Astrocyte (in vitro differentiated cells and primary cell): ENCODE results near the gene KIF21B. TPM values are rescaled to one million over a fixed set of nuclear protein-coding genes. Genes with fewer than 3 reads are reported as not detected.
A peak's percentile ranks its signal among the peaks of the same experiment; 100 is the strongest.

Experiments
- DNase-seq: peaks from one replicate; pipeline ENCODE4 v3.0.0-alpha.2; 2010; ENCODE audit warnings: low read depth
- FAIRE-seq: peaks from 2 replicates; lab custom pipeline; 2011; peaks lifted over from hg19 to GRCh38; lab: Jason Lieb, UNC
- H2AFZ ChIP-seq: 2 replicates; pipeline ENCODE4 v1.6.0; 2012; ENCODE audit warnings: low read depth, low read length, inconsistent platforms
- H3K27ac ChIP-seq: 2 replicates; pipeline ENCODE4 v1.5.1; 2011; ENCODE audit warnings: low read depth, low read length, inconsistent platforms
- H3K27me3 ChIP-seq: 2 replicates; pipeline ENCODE4 v1.6.0; 2011; ENCODE audit warnings: low read length, inconsistent platforms; ENCODE audit not compliant: insufficient read depth
- H3K36me3 ChIP-seq: 2 replicates; pipeline ENCODE4 v1.5.1; 2011; ENCODE audit warnings: low read length, inconsistent platforms; ENCODE audit not compliant: insufficient read depth
- H3K4me1 ChIP-seq: 2 replicates; pipeline ENCODE4 v1.5.1; 2011; ENCODE audit warnings: low read length, inconsistent platforms; ENCODE audit not compliant: insufficient read depth
- H3K4me2 ChIP-seq: 2 replicates; pipeline ENCODE4 v1.6.0; 2012; ENCODE audit warnings: low read length, inconsistent platforms
- H3K4me3 ChIP-seq: 2 replicates; pipeline ENCODE4 v1.5.1; 2011; ENCODE audit warnings: low read depth, mild to moderate bottlenecking, low read length, inconsistent platforms; ENCODE audit not compliant: insufficient read depth
- H3K79me2 ChIP-seq: 2 replicates; pipeline ENCODE4 v1.6.0; 2012; ENCODE audit warnings: mild to moderate bottlenecking, low read length, inconsistent platforms; ENCODE audit not compliant: insufficient read depth
- H3K9ac ChIP-seq: 2 replicates; pipeline ENCODE4 v1.6.0; 2012; ENCODE audit warnings: mild to moderate bottlenecking, low read length, inconsistent platforms
- H3K9me3 ChIP-seq: 2 replicates; pipeline ENCODE4 v1.5.1; 2012; ENCODE audit warnings: low read depth, mild to moderate bottlenecking, low read length, inconsistent platforms; ENCODE audit not compliant: insufficient read depth
- H4K20me1 ChIP-seq: 2 replicates; pipeline ENCODE4 v1.6.0; 2012; ENCODE audit warnings: low read length, inconsistent platforms; ENCODE audit not compliant: insufficient read depth
- H3K27ac Mint-ChIP-seq: one replicate; pipeline ENCODE4 v1.8.0; 2021; ENCODE audit warnings: mild to moderate bottlenecking, mixed read lengths; ENCODE audit not compliant: unreplicated experiment
- H3K27me3 Mint-ChIP-seq: one replicate; pipeline ENCODE4 v1.8.0; 2021; ENCODE audit warnings: low read depth, mixed read lengths; ENCODE audit not compliant: unreplicated experiment
- H3K36me3 Mint-ChIP-seq: one replicate; pipeline ENCODE4 v1.8.0; 2021; ENCODE audit warnings: low read depth, mixed read lengths; ENCODE audit not compliant: unreplicated experiment
- H3K4me1 Mint-ChIP-seq: one replicate; pipeline ENCODE4 v1.8.0; 2021; ENCODE audit warnings: low read depth, mixed read lengths; ENCODE audit not compliant: unreplicated experiment
- H3K4me3 Mint-ChIP-seq: one replicate; pipeline ENCODE4 v1.8.0; 2021; ENCODE audit warnings: mild to moderate bottlenecking, moderate library complexity, mixed read lengths; ENCODE audit not compliant: unreplicated experiment
- H3K9me3 Mint-ChIP-seq: one replicate; pipeline ENCODE4 v1.8.0; 2021; ENCODE audit warnings: mild to moderate bottlenecking, mixed read lengths; ENCODE audit not compliant: unreplicated experiment
- EZH2 ChIP-seq: IDR thresholded peaks from 2 replicates; pipeline ENCODE4 v1.6.1; 2012; ENCODE audit warnings: mild to moderate bottlenecking, low read length, inconsistent platforms; ENCODE audit not compliant: insufficient read depth
- total RNA-seq: library from RNA; stranded (reverse); gene quantifications from 2 replicates; pipeline ENCODE4 v1.2.1, GENCODE V29; 2021
- TF ChIP-seq, protein P1 (sequence below): IDR thresholded peaks from 2 replicates; pipeline ENCODE4 v1.5.1; 2011; ENCODE audit warnings: low read depth, mild to moderate bottlenecking, inconsistent platforms, low read length, moderate library complexity; ENCODE audit not compliant: insufficient read depth

KIF21B gene
- total RNA-seq, 1 donor from 2014 or later: 4.7 TPM

DNA sequence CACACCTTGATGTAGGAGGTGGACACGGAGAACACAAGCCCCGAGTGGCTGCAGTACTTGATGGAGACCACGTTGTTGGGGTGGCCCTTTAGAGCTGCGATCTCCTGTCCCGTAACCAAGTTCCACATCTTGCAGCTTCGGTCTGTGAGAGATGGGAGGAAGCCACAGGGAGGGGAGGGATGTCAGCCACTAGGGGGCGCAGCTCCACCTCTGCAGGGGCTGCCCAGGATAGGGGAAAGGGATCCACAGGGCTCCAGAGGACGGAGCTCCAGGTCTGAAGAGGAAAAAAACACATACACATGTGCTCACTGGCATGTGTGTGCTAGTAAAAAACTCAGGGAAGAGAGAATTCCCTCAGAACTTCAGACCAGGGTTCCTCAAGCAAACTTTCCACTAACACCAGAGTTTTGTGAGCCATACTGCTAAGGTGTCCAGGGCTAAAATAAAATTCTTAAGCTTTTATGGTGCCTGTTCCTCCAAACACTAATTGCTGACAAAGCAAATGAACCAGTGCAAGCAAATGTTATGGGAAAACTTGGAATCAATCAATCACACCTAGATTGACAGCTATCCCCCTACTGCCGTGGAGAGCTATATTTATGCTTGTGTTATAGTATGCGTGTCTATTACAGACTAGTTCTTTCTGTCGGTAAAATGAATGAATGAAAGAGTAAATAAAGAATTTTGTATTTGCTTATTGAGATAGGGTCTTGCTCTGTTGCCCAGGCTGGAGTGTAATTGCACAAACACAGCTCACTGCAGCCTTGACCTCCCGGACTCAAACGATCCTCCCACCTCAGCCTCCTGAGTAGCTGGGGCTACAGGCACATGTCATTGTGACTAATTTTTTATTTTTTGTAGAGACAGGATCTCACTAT, 43.7 kb downstream of the KIF21B start:
- H3K27me3 Mint-ChIP-seq: no peaks in the 10 kb centered on the region
- Histone ChIP-seq H3K79me2 (no peaks in the 10 kb centered on the region), H3K9ac (no peak overlapping the region), H3K4me3 (no peak overlapping the region), H3K27ac (no peak overlapping the region), H3K27me3 (no peaks in the 10 kb centered on the region), H2AFZ (no peak overlapping the region), H3K4me2 (no peak overlapping the region), H3K4me1 (no peaks in the 10 kb centered on the region), H3K9me3 (no peaks in the 10 kb centered on the region), H3K36me3 (no peaks in the 10 kb centered on the region), H4K20me1 (no peaks in the 10 kb centered on the region)
- DNase-seq (no peak), FAIRE-seq (no peak)
- TF ChIP-seq, protein P1, sequence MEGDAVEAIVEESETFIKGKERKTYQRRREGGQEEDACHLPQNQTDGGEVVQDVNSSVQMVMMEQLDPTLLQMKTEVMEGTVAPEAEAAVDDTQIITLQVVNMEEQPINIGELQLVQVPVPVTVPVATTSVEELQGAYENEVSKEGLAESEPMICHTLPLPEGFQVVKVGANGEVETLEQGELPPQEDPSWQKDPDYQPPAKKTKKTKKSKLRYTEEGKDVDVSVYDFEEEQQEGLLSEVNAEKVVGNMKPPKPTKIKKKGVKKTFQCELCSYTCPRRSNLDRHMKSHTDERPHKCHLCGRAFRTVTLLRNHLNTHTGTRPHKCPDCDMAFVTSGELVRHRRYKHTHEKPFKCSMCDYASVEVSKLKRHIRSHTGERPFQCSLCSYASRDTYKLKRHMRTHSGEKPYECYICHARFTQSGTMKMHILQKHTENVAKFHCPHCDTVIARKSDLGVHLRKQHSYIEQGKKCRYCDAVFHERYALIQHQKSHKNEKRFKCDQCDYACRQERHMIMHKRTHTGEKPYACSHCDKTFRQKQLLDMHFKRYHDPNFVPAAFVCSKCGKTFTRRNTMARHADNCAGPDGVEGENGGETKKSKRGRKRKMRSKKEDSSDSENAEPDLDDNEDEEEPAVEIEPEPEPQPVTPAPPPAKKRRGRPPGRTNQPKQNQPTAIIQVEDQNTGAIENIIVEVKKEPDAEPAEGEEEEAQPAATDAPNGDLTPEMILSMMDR: peak; percentile 42
- no peak for TF ChIP-seq EZH2
- no peak overlapping the region for H3K27ac Mint-ChIP-seq
- peaks cover 5% of the 10 kb centered on the region for H3K9me3 Mint-ChIP-seq
- H3K4me1 Mint-ChIP-seq: no peaks in the 10 kb centered on the region
- peaks cover 15% of the 10 kb centered on the region for H3K36me3 Mint-ChIP-seq
- H3K4me3 Mint-ChIP-seq: no peak overlapping the region

DNA sequence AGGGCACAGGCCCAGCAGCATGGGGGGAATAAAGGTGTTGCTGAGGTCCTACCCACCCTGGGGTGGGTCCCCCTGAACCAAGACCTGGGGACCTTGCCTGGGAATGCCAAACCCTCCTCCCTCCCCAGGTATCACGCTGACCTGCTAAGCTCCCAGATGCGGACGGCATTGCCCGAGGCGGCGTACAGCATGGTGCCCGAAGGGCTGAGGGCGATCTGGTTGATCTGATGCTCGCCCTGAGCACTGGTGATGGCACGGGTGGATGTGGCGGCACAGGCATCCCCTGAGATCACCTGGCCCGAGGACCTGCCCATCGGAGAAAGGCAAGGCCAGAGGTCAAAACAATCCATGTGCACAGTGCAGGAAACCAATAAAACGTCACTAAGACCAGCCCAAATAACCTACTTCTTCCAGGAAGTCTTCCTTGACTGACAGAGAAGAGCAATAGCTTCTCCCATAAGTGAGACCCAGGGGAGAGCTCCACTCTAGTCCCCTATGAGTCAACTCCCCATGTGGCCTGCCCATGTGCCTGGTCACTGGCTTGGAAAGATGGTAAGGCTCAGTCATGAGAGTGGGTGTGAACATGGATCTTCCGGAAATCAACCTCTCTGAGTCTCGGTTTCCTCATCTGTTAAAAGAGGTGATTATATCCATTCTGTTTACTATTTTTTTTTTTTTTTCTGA, 46.3 kb downstream of the KIF21B start:
- no peak for FAIRE-seq
- TF ChIP-seq, protein P1: no peak
- TF ChIP-seq EZH2: no peak
- H3K4me2 ChIP-seq: no peak overlapping the region
- no peak overlapping the region for H3K27ac ChIP-seq
- no peak for DNase-seq
- H3K4me3 ChIP-seq: no peak overlapping the region
- no peaks in the 10 kb centered on the region for H3K4me1 Mint-ChIP-seq
- H3K4me1 ChIP-seq: no peaks in the 10 kb centered on the region
- H3K9me3 ChIP-seq: no peaks in the 10 kb centered on the region
- no peak overlapping the region for H3K4me3 Mint-ChIP-seq
- no peaks in the 10 kb centered on the region for H3K27me3 ChIP-seq
- H4K20me1 ChIP-seq: no peaks in the 10 kb centered on the region
- no peak overlapping the region for H2AFZ ChIP-seq
- H3K36me3 Mint-ChIP-seq: peaks cover 15% of the 10 kb centered on the region
- H3K9me3 Mint-ChIP-seq: peaks cover 5% of the 10 kb centered on the region
- H3K79me2 ChIP-seq: no peaks in the 10 kb centered on the region
- no peak overlapping the region for H3K27ac Mint-ChIP-seq
- H3K27me3 Mint-ChIP-seq: no peaks in the 10 kb centered on the region
- no peaks in the 10 kb centered on the region for H3K36me3 ChIP-seq
- H3K9ac ChIP-seq: no peak overlapping the region
